ENCODE data around the gene TRABD2B.

DNA sequence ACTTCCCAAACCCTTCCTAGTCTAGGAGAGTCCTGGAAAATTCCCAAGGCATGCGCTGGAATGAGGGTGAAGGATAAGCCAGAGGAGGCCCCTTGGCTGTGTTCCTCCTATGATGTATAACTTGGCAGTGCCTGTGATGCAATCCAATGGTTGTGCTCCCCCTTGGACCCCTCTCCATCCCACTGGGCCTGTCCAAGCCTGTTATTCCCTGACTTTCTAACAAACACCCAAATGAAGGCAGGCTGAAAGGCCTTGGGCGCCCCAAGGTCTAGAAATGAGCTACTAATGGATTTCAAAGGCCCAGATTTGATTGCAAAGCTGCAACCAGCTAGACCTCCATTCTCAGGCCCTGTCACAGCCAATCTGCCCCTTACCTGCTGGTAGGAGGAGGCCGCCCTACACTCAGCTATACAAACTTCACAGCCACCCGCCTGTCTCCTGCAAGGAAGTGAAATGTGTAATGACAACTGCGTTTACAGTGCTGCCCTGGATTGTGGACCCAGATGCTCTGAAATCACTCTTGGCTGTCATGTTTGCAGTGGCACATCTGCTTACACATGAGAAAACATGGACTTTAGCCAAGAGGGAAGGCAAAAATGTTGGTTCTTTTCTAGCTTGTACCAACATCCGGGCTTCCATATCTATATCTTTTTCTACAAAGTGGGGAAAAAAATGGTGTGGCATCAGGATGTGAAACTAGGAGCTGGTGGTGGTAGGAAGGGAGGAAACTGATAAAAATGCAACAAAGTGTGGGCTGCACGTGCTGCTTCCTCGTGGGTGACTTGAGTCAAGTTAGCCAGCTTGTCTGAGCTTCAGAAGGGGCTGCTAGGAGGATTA lies 130.4 kb downstream of the TRABD2B start:
- TF ChIP-seq POLR2A (IDR thresholded peaks at IDR 0.05) = no peak
- TF ChIP-seq CTCF (IDR thresholded peaks at IDR 0.05) = no peak

All from lower leg skin (tissue), 3 donors.